Ovary (tissue), 9 donors: ENCODE measurements around the gene OR52E2. TPM values are rescaled to one million over a fixed set of nuclear protein-coding genes. Genes with fewer than 3 reads are reported as not detected.
"Not testable (repeated sequence)": the region's sequence is repeated elsewhere in the genome, so short reads cannot be mapped to it uniquely, and the experiment has no call there.

ENCODE experiments used
- DNase-seq, 5 donors: peaks; one replicate each; pipeline ENCODE4 v3.0.0-alpha.2; 2019 to 2020
- H3K27ac ChIP-seq, 2 donors: fragments of 200-600 bp; one replicate each; pipeline versions ENCODE4 v1.5.1 to v1.8.0; 2019 to 2022
- H3K27me3 ChIP-seq: fragments of 200-600 bp; one replicate; pipeline ENCODE4 v1.8.0; 2022
- H3K36me3 ChIP-seq: fragments of 200-600 bp; sonication (generic); one replicate; pipeline ENCODE4 v1.5.1; 2019
- H3K4me1 ChIP-seq: one replicate; pipeline ENCODE4 v1.8.1; 2013; ENCODE audit warnings: mild to moderate bottlenecking, moderate library complexity; ENCODE audit not compliant: insufficient read depth
- H3K4me3 ChIP-seq: fragments of 200-600 bp; sonication (generic); one replicate; pipeline ENCODE4 v1.5.1; 2017
- H3K9me3 ChIP-seq, 2 donors: fragments of 200-600 bp in 1 of 2; sonication (generic) in 1 of 2; one replicate each; pipeline versions ENCODE4 v1.5.1 to v1.8.1; 2013 to 2019; ENCODE audit warnings: mild to moderate bottlenecking in 1 of 2, moderate library complexity in 1 of 2
- CTCF ChIP-seq, 3 donors: fragments of 450-650 bp in 2 of 3; fragments of 200-600 bp in 1 of 3; IDR thresholded peaks; one replicate each; pipeline versions ENCODE4 v1.5.1 to v1.8.0; 2016 to 2022; ENCODE audit warnings: antibody characterized with exemption in 3 of 3, mild to moderate bottlenecking in 1 of 3
- EP300 ChIP-seq: sonication (generic); formaldehyde crosslinking; IDR thresholded peaks from one replicate; pipeline ENCODE4 v1.6.1; 2017; ENCODE audit warnings: antibody characterized with exemption
- POLR2A ChIP-seq: fragments of 450-650 bp; IDR thresholded peaks from one replicate; pipeline ENCODE4 v1.6.1; 2017; ENCODE audit warnings: antibody characterized with exemption, mild to moderate bottlenecking, moderate library complexity
- WGBS, 3 donors: extraction: QIAGEN DNeasy Blood & Tissue Kit in 1 of 3; methylation state at CpG; one replicate each; pipeline versions ENCODE4 v1.1.5 to v1.1.7; 2013 to 2017; 5-methylcytosine and 5-hydroxymethylcytosine counted together
- intact Hi-C, 4 donors: fragments of 100-400 bp; cut with DNase I; formaldehyde crosslinking; loops; one replicate each; pipeline versions ENCODE4 v1.11.0 to v1.15.1; 2022 to 2023
- polyA plus RNA-seq, 2 donors: library from polyadenylated mRNA; stranded (reverse); fragments of 200-250 nt in 1 of 2; fragments of 350-450 nt in 1 of 2; fragmentation: Illumina TruSeq in 1 of 2; extraction: RNeasy Lipid Tissue Mini Kit (QIAGEN cat#74804) in 1 of 2; gene quantifications; one replicate each; pipeline ENCODE4 v1.2.3, GENCODE V29; 2013 to 2014
- total RNA-seq, 7 donors: library from RNA; depleted of rRNA in 2 of 7; stranded (reverse); fragments of >200 nt in 2 of 7; fragmentation: NEBNext Ultra II Directional in 3 of 7; extraction: Animal tissue kit (Norgen Biotek cat#: 25700) in 3 of 7; gene quantifications; one replicate each; pipeline versions ENCODE4 v1.1.0 to v1.2.4, GENCODE V29; 2016 to 2023
- donor health status: DM: no; HTN: no; CAD: no; lungs with moderate emphysema.
- donor health status: DM: no; HTN: no; CAD: no.
- donor health status: Bipolar disorder and iron deficiency.
- donor health status: DM: yes; HTN: yes; CAD: no.
- donor health status: DM: no; HTN: no; CAD: no.
- donor health status: DM: yes; HTN: yes; CAD: no.

Gene OR52E2
- total and polyA plus RNA-seq, 9 donors: not detected

GRCh38 chr11:5071799-5072198 is 12.4 kb upstream of the OR52E2 start:
- Histone ChIP-seq H3K4me3 (no peak overlapping the region), H3K27me3 (no peaks in the 10 kb centered on the region), H3K9me3 (no peaks in the 10 kb centered on the region), H3K4me1 (no peaks in the 10 kb centered on the region), H3K27ac (no peak overlapping the region), H3K36me3 (no peaks in the 10 kb centered on the region)
- 55 to 66% (median 60%) methylated on average over 3 of the region's 3 CpGs for WGBS, 3 donors
- DNase-seq: no peak
- no peak for TF ChIP-seq POLR2A
- no peak for TF ChIP-seq CTCF (IDR thresholded peaks at IDR 0.05)
- no peak for TF ChIP-seq EP300
- intact Hi-C loops: no loop called here

- intact Hi-C loops: no loop called here
- Histone ChIP-seq H3K27me3 (no peaks in the 10 kb centered on the region), H3K4me1 (no peaks in the 10 kb centered on the region), H3K27ac (no peak within 1 kb of the TSS), H3K9me3 (no peaks in the 10 kb centered on the region), H3K4me3 (no peak within 1 kb of the TSS), H3K36me3 (no peaks in the 10 kb centered on the region)
- TF ChIP-seq POLR2A (no peak), CTCF (IDR thresholded peaks at IDR 0.05) (no peak), EP300 (no peak)
- DNase-seq: no peak
- 50 to 63% (median 56%) methylated on average over 3 of the region's 3 CpGs for WGBS, 3 donors
Measured at GRCh38 chr11:5069272-5069671, 9.8 kb upstream of the OR52E2 start, which contains the start of gene OR52E1. TSS of gene OR52E1 (plus strand) at chr11:5069572.

GRCh38 chr11:5065027-5065426 is 5.6 kb upstream of the OR52E2 start:
- TF ChIP-seq CTCF (IDR thresholded peaks at IDR 0.05): no peak
- TF ChIP-seq POLR2A: no peak
- TF ChIP-seq EP300: no peak
- 6 to 14% (median 7%) methylated on average over 1 of the region's 1 CpG for WGBS, 3 donors
- Histone ChIP-seq H3K27ac (no peak overlapping the region), H3K27me3 (no peaks in the 10 kb centered on the region), H3K9me3 (no peaks in the 10 kb centered on the region), H3K4me3 (no peak overlapping the region), H3K36me3 (no peaks in the 10 kb centered on the region), H3K4me1 (no peaks in the 10 kb centered on the region)
- intact Hi-C loops: no loop called here
- DNase-seq: no peak

GRCh38 chr11:5058679-5059078 is 748 bp downstream of the OR52E2 start:
- WGBS, 3 donors: 78 to 82% (median 81%) methylated on average over 5 of the region's 5 CpGs
- H3K27me3 ChIP-seq, H3K4me3 ChIP-seq, H3K4me1 ChIP-seq, intact Hi-C loops, DNase-seq, H3K36me3 ChIP-seq, H3K27ac ChIP-seq, H3K9me3 ChIP-seq: not testable (repeated sequence)

- intact Hi-C loops: no loop called here
- Histone ChIP-seq H3K27ac (no peak overlapping the region), H3K36me3 (no peaks in the 10 kb centered on the region), H3K4me1 (no peaks in the 10 kb centered on the region), H3K9me3 (no peaks in the 10 kb centered on the region), H3K27me3 (no peaks in the 10 kb centered on the region), H3K4me3 (no peak overlapping the region)
- 84 to 88% (median 87%) methylated on average over 15 of the region's 15 CpGs for WGBS, 3 donors
- TF ChIP-seq CTCF (IDR thresholded peaks at IDR 0.05) (no peak), EP300 (no peak), POLR2A (no peak)
- no peak for DNase-seq
Measured at GRCh38 chr11:5046754-5047330, 12.6 kb downstream of the OR52E2 start.
